CD8-positive, alpha-beta memory T cell (primary cell): Measurements from ENCODE around the gene TLR1. TPM values are rescaled to one million over a fixed set of nuclear protein-coding genes. Genes with fewer than 3 reads are reported as not detected.

Source experiments
- CTCF ChIA-PET: fragments of 350-600 bp; sonication (Branson Sonifier 250); formaldehyde crosslinking; loops from one replicate; lab custom pipeline; 2021; ENCODE audit warnings: antibody characterized with exemption; lab: Charles Lee
- POLR2A ChIA-PET: fragments of 350-600 bp; sonication (Branson Sonifier 250); formaldehyde crosslinking; loops from one replicate; lab custom pipeline; 2021; ENCODE audit warnings: antibody characterized with exemption; lab: Charles Lee
- DNase-seq, 5 donors: peaks; one replicate each; pipeline versions ENCODE4 v3.0.0 to v3.0.0-alpha.2; 2020 to 2022; ENCODE audit warnings: mixed read lengths in 1 of 5
- H3K27ac ChIP-seq: one replicate; pipeline ENCODE4 v1.7.0; 2013; ENCODE audit warnings: low read depth, mild to moderate bottlenecking, low read length, moderate library complexity
- H3K27me3 ChIP-seq: 2 replicates; pipeline ENCODE4 v1.7.0; 2013; ENCODE audit warnings: low read length, mild to moderate bottlenecking; ENCODE audit not compliant: insufficient read depth, poor library complexity, severe bottlenecking
- H3K36me3 ChIP-seq: 2 replicates; pipeline ENCODE4 v1.7.0; 2013; ENCODE audit warnings: mild to moderate bottlenecking, low read length, moderate library complexity; ENCODE audit not compliant: insufficient read depth
- H3K4me1 ChIP-seq: 2 replicates; pipeline ENCODE4 v1.7.0; 2013; ENCODE audit warnings: mild to moderate bottlenecking, low read length, moderate library complexity; ENCODE audit not compliant: insufficient read depth
- H3K4me3 ChIP-seq: 2 replicates; pipeline ENCODE4 v1.7.0; 2013; ENCODE audit warnings: mild to moderate bottlenecking, low read length
- H3K9me3 ChIP-seq: 2 replicates; pipeline ENCODE4 v1.7.0; 2013; ENCODE audit warnings: mild to moderate bottlenecking, low read length
- H3K27ac Mint-ChIP-seq, 8 donors: one replicate each; pipeline ENCODE4 v1.8.0; 2020 to 2021; ENCODE audit warnings: mixed read lengths in 8 of 8, mild to moderate bottlenecking in 6 of 8, inconsistent platforms in 3 of 8, moderate library complexity in 3 of 8
- H3K27me3 Mint-ChIP-seq, 2 donors: one replicate each; pipeline ENCODE4 v1.8.0; 2020 to 2021; ENCODE audit warnings: mixed read lengths in 2 of 2, mild to moderate bottlenecking in 1 of 2, moderate library complexity in 1 of 2
- H3K36me3 Mint-ChIP-seq, 3 donors: one replicate each; pipeline ENCODE4 v1.8.0; 2020 to 2021; ENCODE audit warnings: mixed read lengths in 3 of 3, inconsistent platforms in 1 of 3, mild to moderate bottlenecking in 1 of 3
- H3K4me1 Mint-ChIP-seq, 3 donors: one replicate each; pipeline ENCODE4 v1.8.0; 2020 to 2021; ENCODE audit warnings: mixed read lengths in 3 of 3, inconsistent platforms in 1 of 3, mild to moderate bottlenecking in 1 of 3
- H3K4me3 Mint-ChIP-seq, 7 donors: one replicate each; pipeline ENCODE4 v1.8.0; 2020 to 2021; ENCODE audit warnings: mixed read lengths in 7 of 7, mild to moderate bottlenecking in 6 of 7, moderate library complexity in 4 of 7, inconsistent platforms in 2 of 7
- H3K9me3 Mint-ChIP-seq, 5 donors: one replicate each; pipeline ENCODE4 v1.8.0; 2020 to 2022; ENCODE audit warnings: mixed read lengths in 5 of 5, mild to moderate bottlenecking in 3 of 5, moderate library complexity in 2 of 5, inconsistent platforms in 1 of 5
- polyA plus RNA-seq: library from polyadenylated mRNA; unstranded; fragments of 300-500 nt; fragmentation: Illumina TruSeq; gene quantifications from one replicate; pipeline ENCODE4 v1.2.3, GENCODE V29; 2021
- total RNA-seq, 2 experiments: library from RNA; stranded (reverse); gene quantifications; one replicate each; pipeline ENCODE4 v1.2.3, GENCODE V29; 2021

TLR1 gene
- total and polyA plus RNA-seq, 3 experiments from 2014 or later, result 1.3 to 9.8 (median 2.1) TPM

- H3K27ac Mint-ChIP-seq, result no peak overlapping the region
- H3K36me3 Mint-ChIP-seq, result peaks cover 0 to 16% (median 5%) of the 10 kb centered on the region in 3 donors
- peaks cover 0 to 2% of the 10 kb centered on the region in 2 donors for H3K27me3 Mint-ChIP-seq
- CTCF ChIA-PET, result no interaction called here
- POLR2A ChIA-PET, result no interaction called here
- H3K9me3 Mint-ChIP-seq, result peaks cover 4 to 13% (median 11%) of the 10 kb centered on the region in 5 donors
- peaks cover 7 to 10% (median 8%) of the 10 kb centered on the region in 3 donors for H3K4me1 Mint-ChIP-seq
- Histone ChIP-seq H3K27me3 (no peaks in the 10 kb centered on the region), H3K4me1 (no peaks in the 10 kb centered on the region), H3K9me3 (no peaks in the 10 kb centered on the region), H3K36me3 (no peaks in the 10 kb centered on the region), H3K4me3 (no peak overlapping the region), H3K27ac (no peak overlapping the region)
- no peak overlapping the region for H3K4me3 Mint-ChIP-seq
- no peak for DNase-seq
These were observed 57.0 kb downstream of the TLR1 start for GRCh38 chr4:38747629-38748028.

Other genes starting within 250 kb of the TLR1 start
- 10 to 100 TPM; 15.2 to 17.1 TPM for gene KLF3, start 140.6 kb downstream of the TLR1 start, total RNA-seq
- gene KLF3, start 140.6 kb downstream of the TLR1 start, polyA plus RNA-seq, result 72.9 TPM
- not detected for gene TLR10, start 21.8 kb downstream of the TLR1 start, total RNA-seq
- gene TLR10, start 21.8 kb downstream of the TLR1 start, polyA plus RNA-seq, result not detected
- gene TLR6, start 52.0 kb upstream of the TLR1 start, total RNA-seq, result 1 to 10 TPM; 1.2 TPM
- gene TLR6, start 52.0 kb upstream of the TLR1 start, polyA plus RNA-seq, result 1.3 TPM
- gene FAM114A1, start 63.0 kb upstream of the TLR1 start, total RNA-seq, result under 1 TPM in 1 of 2 experiments, not detected in 1; 0.31 TPM
- gene FAM114A1, start 63.0 kb upstream of the TLR1 start, polyA plus RNA-seq, result not detected
- gene TMEM156, start 227.6 kb upstream of the TLR1 start, total RNA-seq, result 1 to 10 TPM; 6.7 to 7.3 TPM
- 24.3 TPM for gene TMEM156, start 227.6 kb upstream of the TLR1 start, polyA plus RNA-seq